ENCODE results near the gene SPAG6.

- TF ChIP-seq POLR2A (IDR thresholded peaks at IDR 0.05; ENCODE audit: control extremely low read depth in 1 of 2, low read depth in 2 of 2, low read length in 2 of 2) (no peak), RFX5 (IDR thresholded peaks at IDR 0.05; ENCODE audit: borderline replicate concordance, low read depth, low read length) (no peak), POU5F1 (IDR thresholded peaks at IDR 0.05; ENCODE audit: low read depth, low read length) (no peak), CTCF (IDR thresholded peaks at IDR 0.05; ENCODE audit: control extremely low read depth in 1 of 3, insufficient read depth in 1 of 3, low read depth in 1 of 3, low read length in 3 of 3) (no peak), USF2 (IDR thresholded peaks at IDR 0.05; ENCODE audit: low read length) (no peak), POLR2AphosphoS5 (IDR thresholded peaks at IDR 0.05; ENCODE audit: low read depth, low read length) (no peak), TAF1 (IDR thresholded peaks at IDR 0.05; ENCODE audit: low read depth, low read length) (no peak), CEBPB (IDR thresholded peaks at IDR 0.05; ENCODE audit: low read depth, low read length) (no peak), GABPA (IDR thresholded peaks at IDR 0.05; ENCODE audit: borderline replicate concordance, insufficient read depth, low read length) (no peak)
Observed at GRCh38 chr10:22365233-22365632, 19.9 kb downstream of the SPAG6 start.

Data from H1 (cell line).